VCaP (cell line): ENCODE measurements around the gene CTXN1.

Experiments
- H3K27ac ChIP-seq: fragments of 450-650 bp; 2 replicates; pipeline ENCODE4 v1.5.1; 2017
- CTCF ChIP-seq: fragments of 450-650 bp; conservative IDR thresholded peaks from 2 replicates; pipeline ENCODE4 v1.5.1; 2017; ENCODE audit warnings: mild to moderate bottlenecking, moderate library complexity

The CTXN1 gene

GRCh38 chr19:7879111-7879807 is 46.7 kb downstream of the CTXN1 start:
- no peak for TF ChIP-seq CTCF
- H3K27ac ChIP-seq, result no peak overlapping the region

- TF ChIP-seq CTCF, result no peak
Observed at GRCh38 chr19:7877249-7877836, 48.6 kb downstream of the CTXN1 start.

GRCh38 chr19:7874897-7875273 is 51.0 kb downstream of the CTXN1 start:
- TF ChIP-seq CTCF, result no peak
- peak overlapping the region; percentile 79 for H3K27ac ChIP-seq

More at GRCh38 chr19:7877249-7877836, 48.6 kb downstream of the CTXN1 start:
- H3K27ac ChIP-seq, result no peak overlapping the region
